HEK293 (cell line): Measurements from ENCODE around the gene CA10.

ENCODE experiments used
- BCL11B ChIP-seq: fragments of 450-650 bp; formaldehyde crosslinking; IDR thresholded peaks from 2 replicates; pipeline ENCODE4 v1.5.1; 2016; ENCODE audit warnings: low read depth, missing biosample characterization, missing genetic modification characterization
- GFI1B ChIP-seq: fragments of 450-650 bp; formaldehyde crosslinking; IDR thresholded peaks from 2 replicates; pipeline ENCODE4 v1.5.1; 2016; ENCODE audit warnings: missing biosample characterization, missing genetic modification characterization
- GLIS1 ChIP-seq: fragments of 450-650 bp; formaldehyde crosslinking; IDR thresholded peaks from 2 replicates; pipeline ENCODE4 v1.5.1; 2016; ENCODE audit warnings: missing biosample characterization, missing genetic modification characterization
- KLF1 ChIP-seq: fragments of 450-650 bp; formaldehyde crosslinking; IDR thresholded peaks from 2 replicates; pipeline ENCODE4 v1.5.1; 2016; ENCODE audit warnings: missing biosample characterization, missing genetic modification characterization
- KLF8 ChIP-seq: fragments of 450-650 bp; formaldehyde crosslinking; IDR thresholded peaks from 2 replicates; pipeline ENCODE4 v1.5.1; 2016; ENCODE audit warnings: missing biosample characterization, missing genetic modification characterization
- PRDM10 ChIP-seq: fragments of 450-650 bp; formaldehyde crosslinking; IDR thresholded peaks from 2 replicates; pipeline ENCODE4 v1.5.1; 2016; ENCODE audit warnings: missing biosample characterization, missing genetic modification characterization
- SP3 ChIP-seq: fragments of 450-650 bp; formaldehyde crosslinking; IDR thresholded peaks from 2 replicates; pipeline ENCODE4 v1.5.1; 2016; ENCODE audit warnings: missing biosample characterization, missing genetic modification characterization
- TSHZ1 ChIP-seq: fragments of 450-650 bp; formaldehyde crosslinking; IDR thresholded peaks from 2 replicates; pipeline ENCODE4 v1.5.1; 2016; ENCODE audit warnings: missing biosample characterization, missing genetic modification characterization, borderline replicate concordance
- YY1 ChIP-seq: fragments of 450-650 bp; formaldehyde crosslinking; IDR thresholded peaks from 2 replicates; pipeline ENCODE4 v1.5.1; 2018; ENCODE audit warnings: missing biosample characterization, missing genetic modification characterization
- ZBTB17 ChIP-seq: fragments of 450-650 bp; formaldehyde crosslinking; IDR thresholded peaks from 2 replicates; pipeline ENCODE4 v1.5.1; 2016; ENCODE audit warnings: missing biosample characterization, missing genetic modification characterization
- ZBTB26 ChIP-seq: fragments of 450-650 bp; formaldehyde crosslinking; optimal IDR thresholded peaks from 2 replicates; pipeline ENCODE3; 2016; ENCODE audit warnings: missing biosample characterization, mild to moderate bottlenecking, missing genetic modification characterization
- ZNF138 ChIP-seq: fragments of 450-650 bp; formaldehyde crosslinking; IDR thresholded peaks from 2 replicates; pipeline ENCODE4 v1.5.1; 2016; ENCODE audit warnings: missing biosample characterization, missing genetic modification characterization, borderline replicate concordance
- ZNF184 ChIP-seq: fragments of 450-650 bp; IDR thresholded peaks from 2 replicates; pipeline ENCODE4 v1.5.1; 2018; ENCODE audit warnings: missing biosample characterization, mild to moderate bottlenecking, missing genetic modification characterization
- ZNF202 ChIP-seq: fragments of 450-650 bp; formaldehyde crosslinking; IDR thresholded peaks from 2 replicates; pipeline ENCODE4 v1.5.1; 2016; ENCODE audit warnings: missing biosample characterization, missing genetic modification characterization, borderline replicate concordance
- ZNF223 ChIP-seq: fragments of 450-650 bp; formaldehyde crosslinking; IDR thresholded peaks from 2 replicates; pipeline ENCODE4 v1.5.1; 2016; ENCODE audit warnings: missing biosample characterization, missing genetic modification characterization
- ZNF341 ChIP-seq: fragments of 450-650 bp; formaldehyde crosslinking; IDR thresholded peaks from 2 replicates; pipeline ENCODE4; 2016; ENCODE audit warnings: low read depth, missing biosample characterization, missing genetic modification characterization
- ZNF354C ChIP-seq: fragments of 450-650 bp; formaldehyde crosslinking; IDR thresholded peaks from 2 replicates; pipeline ENCODE4 v1.5.1; 2016; ENCODE audit warnings: missing biosample characterization, missing genetic modification characterization, low read depth, borderline replicate concordance
- ZNF416 ChIP-seq: fragments of 450-650 bp; formaldehyde crosslinking; IDR thresholded peaks from 2 replicates; pipeline ENCODE4 v1.5.1; 2016; ENCODE audit warnings: missing biosample characterization, missing genetic modification characterization
- ZNF426 ChIP-seq: fragments of 450-650 bp; formaldehyde crosslinking; IDR thresholded peaks from 2 replicates; pipeline ENCODE4 v1.5.1; 2017; ENCODE audit warnings: missing biosample characterization, missing genetic modification characterization, mild to moderate bottlenecking, inconsistent platforms, moderate library complexity
- ZNF561 ChIP-seq: fragments of 450-650 bp; IDR thresholded peaks from 2 replicates; pipeline ENCODE4 v1.5.1; 2018; ENCODE audit warnings: missing biosample characterization, missing genetic modification characterization, borderline replicate concordance
- ZNF658 ChIP-seq: fragments of 450-650 bp; formaldehyde crosslinking; IDR thresholded peaks from 2 replicates; pipeline ENCODE4; 2016; ENCODE audit warnings: missing biosample characterization, missing genetic modification characterization
- ZNF768 ChIP-seq: fragments of 450-650 bp; formaldehyde crosslinking; IDR thresholded peaks from 2 replicates; pipeline ENCODE4 v1.5.1; 2018; ENCODE audit warnings: missing biosample characterization, mild to moderate bottlenecking, missing genetic modification characterization
- ZNF843 ChIP-seq: fragments of 450-650 bp; formaldehyde crosslinking; IDR thresholded peaks from 2 replicates; pipeline ENCODE4 v1.5.1; 2016; ENCODE audit warnings: missing biosample characterization, missing genetic modification characterization
- TF ChIP-seq, protein P1 (sequence below): fragments of 450-650 bp; formaldehyde crosslinking; IDR thresholded peaks from 2 replicates; pipeline ENCODE4 v1.5.1; 2016; ENCODE audit warnings: missing biosample characterization, missing genetic modification characterization
- TF ChIP-seq, protein P2 (sequence below): fragments of 450-650 bp; IDR thresholded peaks from 2 replicates; pipeline ENCODE4 v1.5.1; 2018; ENCODE audit warnings: missing biosample characterization, missing genetic modification characterization
- TF ChIP-seq, protein P3 (sequence below): IDR thresholded peaks from 2 replicates; pipeline ENCODE4 v1.6.1; 2011; ENCODE audit warnings: mild to moderate bottlenecking, low read depth, low read length, borderline replicate concordance

Gene CA10

GRCh38 chr17:51703361-51704341 is 454.9 kb downstream of the CA10 start (continued):
- no peak; the same call in 1 of the 2 replicates for TF ChIP-seq SP3 (tag by site-specific recombination)
- TF ChIP-seq ZNF138 = no peak
- TF ChIP-seq KLF8 (tag by site-specific recombination) = peak; percentile 71
- TF ChIP-seq ZNF658 (tag by site-specific recombination) = no peak
- TF ChIP-seq, protein P1, sequence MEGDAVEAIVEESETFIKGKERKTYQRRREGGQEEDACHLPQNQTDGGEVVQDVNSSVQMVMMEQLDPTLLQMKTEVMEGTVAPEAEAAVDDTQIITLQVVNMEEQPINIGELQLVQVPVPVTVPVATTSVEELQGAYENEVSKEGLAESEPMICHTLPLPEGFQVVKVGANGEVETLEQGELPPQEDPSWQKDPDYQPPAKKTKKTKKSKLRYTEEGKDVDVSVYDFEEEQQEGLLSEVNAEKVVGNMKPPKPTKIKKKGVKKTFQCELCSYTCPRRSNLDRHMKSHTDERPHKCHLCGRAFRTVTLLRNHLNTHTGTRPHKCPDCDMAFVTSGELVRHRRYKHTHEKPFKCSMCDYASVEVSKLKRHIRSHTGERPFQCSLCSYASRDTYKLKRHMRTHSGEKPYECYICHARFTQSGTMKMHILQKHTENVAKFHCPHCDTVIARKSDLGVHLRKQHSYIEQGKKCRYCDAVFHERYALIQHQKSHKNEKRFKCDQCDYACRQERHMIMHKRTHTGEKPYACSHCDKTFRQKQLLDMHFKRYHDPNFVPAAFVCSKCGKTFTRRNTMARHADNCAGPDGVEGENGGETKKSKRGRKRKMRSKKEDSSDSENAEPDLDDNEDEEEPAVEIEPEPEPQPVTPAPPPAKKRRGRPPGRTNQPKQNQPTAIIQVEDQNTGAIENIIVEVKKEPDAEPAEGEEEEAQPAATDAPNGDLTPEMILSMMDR (tag by site-specific recombination) = no peak
- TF ChIP-seq ZNF202 = no peak
- no peak; the same call in 1 of the 2 replicates for TF ChIP-seq ZBTB17 (tag by site-specific recombination)
- TF ChIP-seq ZNF843 (tag by site-specific recombination) = peak; percentile 94
- TF ChIP-seq, protein P2, sequence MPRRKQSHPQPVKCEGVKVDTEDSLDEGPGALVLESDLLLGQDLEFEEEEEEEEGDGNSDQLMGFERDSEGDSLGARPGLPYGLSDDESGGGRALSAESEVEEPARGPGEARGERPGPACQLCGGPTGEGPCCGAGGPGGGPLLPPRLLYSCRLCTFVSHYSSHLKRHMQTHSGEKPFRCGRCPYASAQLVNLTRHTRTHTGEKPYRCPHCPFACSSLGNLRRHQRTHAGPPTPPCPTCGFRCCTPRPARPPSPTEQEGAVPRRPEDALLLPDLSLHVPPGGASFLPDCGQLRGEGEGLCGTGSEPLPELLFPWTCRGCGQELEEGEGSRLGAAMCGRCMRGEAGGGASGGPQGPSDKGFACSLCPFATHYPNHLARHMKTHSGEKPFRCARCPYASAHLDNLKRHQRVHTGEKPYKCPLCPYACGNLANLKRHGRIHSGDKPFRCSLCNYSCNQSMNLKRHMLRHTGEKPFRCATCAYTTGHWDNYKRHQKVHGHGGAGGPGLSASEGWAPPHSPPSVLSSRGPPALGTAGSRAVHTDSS (tag by site-specific recombination) = no peak
- TF ChIP-seq BCL11B = no peak
- no peak for TF ChIP-seq ZNF354C (tag by site-specific recombination)
- 0 out of 2 replicates have a peak, but pooled peaks have one; percentile 38 for TF ChIP-seq TSHZ1 (tag by site-specific recombination)
- no peak for TF ChIP-seq YY1 (tag by site-specific recombination)
- TF ChIP-seq ZNF561 (tag by site-specific recombination) = peak; percentile 97
- TF ChIP-seq KLF1 = peak; percentile 98
- no peak for TF ChIP-seq ZNF341 (tag by site-specific recombination)
- no peak for TF ChIP-seq ZNF416 (tag by site-specific recombination)
- no peak for TF ChIP-seq ZBTB26 (tag by site-specific recombination)
- no peak; the same call in 1 of the 2 replicates for TF ChIP-seq PRDM10 (tag by site-specific recombination)
- TF ChIP-seq ZNF184 = peak; percentile 87
- TF ChIP-seq, protein P3, sequence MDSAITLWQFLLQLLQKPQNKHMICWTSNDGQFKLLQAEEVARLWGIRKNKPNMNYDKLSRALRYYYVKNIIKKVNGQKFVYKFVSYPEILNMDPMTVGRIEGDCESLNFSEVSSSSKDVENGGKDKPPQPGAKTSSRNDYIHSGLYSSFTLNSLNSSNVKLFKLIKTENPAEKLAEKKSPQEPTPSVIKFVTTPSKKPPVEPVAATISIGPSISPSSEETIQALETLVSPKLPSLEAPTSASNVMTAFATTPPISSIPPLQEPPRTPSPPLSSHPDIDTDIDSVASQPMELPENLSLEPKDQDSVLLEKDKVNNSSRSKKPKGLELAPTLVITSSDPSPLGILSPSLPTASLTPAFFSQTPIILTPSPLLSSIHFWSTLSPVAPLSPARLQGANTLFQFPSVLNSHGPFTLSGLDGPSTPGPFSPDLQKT = no peak
- peak; percentile 56; the same call in 1 of the 2 replicates for TF ChIP-seq GFI1B
- no peak for TF ChIP-seq ZNF426 (tag by site-specific recombination)
- TF ChIP-seq ZNF223 (tag by site-specific recombination) = no peak
- peak; percentile 81; the same call in 1 of the 2 replicates for TF ChIP-seq ZNF768 (tag by site-specific recombination)
- TF ChIP-seq GLIS1 (tag by site-specific recombination) = peak; percentile 68
